SK-N-SH treated with all-trans-retinoic acid at 6 μM for 48 hours (cell line): ENCODE data around the gene STX5.

Experiments used
- ATAC-seq: fragments of 200-7000 bp; cut with Tn5 transposase; 3 replicates; pipeline ENCODE4 v1.9.1; 2020; ENCODE audit warnings: mild to moderate bottlenecking, moderate library complexity
- ARNTL ChIP-seq: fragments of 450-650 bp; formaldehyde crosslinking; IDR thresholded peaks from 2 replicates; pipeline ENCODE4 v1.5.0; 2020; ENCODE audit warnings: low read depth, mild to moderate bottlenecking, moderate library complexity, borderline replicate concordance
- BACH2 ChIP-seq: fragments of 250-450 bp; sonication (Bioruptor Pico); IDR thresholded peaks from 2 replicates; pipeline ENCODE4 v1.9.0; 2021; ENCODE audit warnings: mild to moderate bottlenecking, borderline replicate concordance
- ESRRG ChIP-seq: fragments of 250-450 bp; sonication (Bioruptor Pico); IDR thresholded peaks from 2 replicates; pipeline ENCODE4 v1.6.1; 2021; ENCODE audit warnings: mild to moderate bottlenecking
- GLIS3 ChIP-seq: fragments of 250-450 bp; sonication (Bioruptor Pico); IDR thresholded peaks from 2 replicates; pipeline ENCODE4 v1.5.0; 2020; ENCODE audit warnings: mild to moderate bottlenecking, moderate library complexity
- ISL1 ChIP-seq: fragments of 250-450 bp; sonication (Bioruptor Pico); IDR thresholded peaks from 2 replicates; pipeline ENCODE4 v2.1.2; 2022; ENCODE audit warnings: mild to moderate bottlenecking, moderate library complexity
- OSR1 ChIP-seq: fragments of 250-450 bp; sonication (Bioruptor Pico); IDR thresholded peaks from 2 replicates; pipeline ENCODE4 v1.8.0; 2022; ENCODE audit warnings: moderate library complexity, mild to moderate bottlenecking, inconsistent platforms
- PPARA ChIP-seq: fragments of 250-450 bp; sonication (Bioruptor Pico); IDR thresholded peaks from 2 replicates; pipeline ENCODE4 v1.5.0; 2020; ENCODE audit warnings: mild to moderate bottlenecking, borderline replicate concordance
- RARB ChIP-seq: fragments of 250-450 bp; sonication (Bioruptor Pico); IDR thresholded peaks from 2 replicates; pipeline ENCODE4 v1.8.0; 2021; ENCODE audit warnings: mild to moderate bottlenecking, moderate library complexity
- TOX ChIP-seq: fragments of 250-450 bp; sonication (Bioruptor Pico); IDR thresholded peaks from 2 replicates; pipeline ENCODE4 v1.8.0; 2021; ENCODE audit warnings: mild to moderate bottlenecking, moderate library complexity, borderline replicate concordance
- ZFP3 ChIP-seq: fragments of 250-450 bp; sonication (Bioruptor Pico); IDR thresholded peaks from 2 replicates; pipeline ENCODE4 v1.5.0; 2020; ENCODE audit warnings: mild to moderate bottlenecking, moderate library complexity
- ZFP30 ChIP-seq: fragments of 450-650 bp; formaldehyde crosslinking; IDR thresholded peaks from 2 replicates; pipeline ENCODE4 v1.5.0; 2022; ENCODE audit warnings: mild to moderate bottlenecking, moderate library complexity
- ZNF565 ChIP-seq: fragments of 450-650 bp; formaldehyde crosslinking; conservative IDR thresholded peaks from 2 replicates; pipeline ENCODE4 v1.5.0; 2020; ENCODE audit warnings: low read depth, mild to moderate bottlenecking, moderate library complexity
- ZNF70 ChIP-seq: fragments of 450-650 bp; formaldehyde crosslinking; IDR thresholded peaks from 2 replicates; pipeline ENCODE4 v1.5.0; 2020; ENCODE audit warnings: mild to moderate bottlenecking, moderate library complexity
- ZNF8 ChIP-seq: fragments of 450-650 bp; formaldehyde crosslinking; IDR thresholded peaks from 2 replicates; pipeline ENCODE4 v1.5.0; 2020; ENCODE audit warnings: mild to moderate bottlenecking, moderate library complexity
- TF ChIP-seq, protein P1 (sequence below): fragments of 250-450 bp; sonication (Bioruptor Pico); IDR thresholded peaks from 2 replicates; pipeline ENCODE4 v1.5.1; 2021; ENCODE audit warnings: mild to moderate bottlenecking, moderate library complexity
- TF ChIP-seq, protein P2 (sequence below): fragments of 250-450 bp; sonication (Bioruptor Pico); IDR thresholded peaks from 2 replicates; pipeline ENCODE4 v1.8.0; 2021; ENCODE audit warnings: low read depth, mild to moderate bottlenecking, moderate library complexity, borderline replicate concordance
- TF ChIP-seq, protein P3 (sequence below): fragments of 250-450 bp; sonication (Bioruptor Pico); IDR thresholded peaks from 2 replicates; pipeline ENCODE4 v1.5.0; 2020; ENCODE audit warnings: mild to moderate bottlenecking, moderate library complexity
- TF ChIP-seq, protein P4 (sequence below): fragments of 250-450 bp; sonication (Bioruptor Pico); IDR thresholded peaks from 2 replicates; pipeline ENCODE4 v1.8.0; 2020; ENCODE audit warnings: mild to moderate bottlenecking, moderate library complexity, borderline replicate concordance
- TF ChIP-seq, protein P5 (sequence below): fragments of 250-450 bp; sonication (Bioruptor Pico); IDR thresholded peaks from 2 replicates; pipeline ENCODE4 v1.5.1; 2020; ENCODE audit warnings: low read depth, mild to moderate bottlenecking, moderate library complexity

The STX5 gene

DNA sequence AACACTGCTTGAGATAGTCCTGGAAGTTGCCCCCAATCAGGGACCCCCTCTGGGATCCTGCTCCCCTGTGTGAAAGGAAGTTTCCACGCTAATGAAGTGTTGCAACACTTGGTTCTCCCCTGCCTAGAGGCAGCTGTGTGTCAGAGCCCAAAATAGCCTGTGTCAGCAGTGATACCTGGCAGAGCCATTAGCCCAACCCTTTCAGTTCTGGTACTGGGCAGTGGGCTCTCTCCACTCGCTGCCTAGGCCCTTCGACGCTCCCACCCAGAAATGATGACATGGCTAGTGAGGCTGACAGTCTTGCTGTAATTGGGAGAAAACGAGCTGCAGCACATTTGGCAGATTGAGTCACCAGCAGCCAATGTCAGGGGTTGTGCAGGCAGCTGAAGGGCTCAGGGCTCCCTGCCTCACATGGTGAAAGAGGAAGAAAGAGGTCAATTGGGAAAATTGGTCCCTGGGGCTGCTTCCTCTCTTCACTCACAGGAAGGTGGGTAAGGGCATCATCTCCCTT lies 25.2 kb downstream of the STX5 start:
- no peak for ATAC-seq
- TF ChIP-seq OSR1 (CRISPR knock-in tag) (no peak), BACH2 (no peak), ZNF70 (CRISPR knock-in tag) (no peak), ZFP30 (CRISPR knock-in tag) (no peak), ZFP3 (CRISPR knock-in tag) (no peak), ISL1 (no peak)
- TF ChIP-seq, protein P1, sequence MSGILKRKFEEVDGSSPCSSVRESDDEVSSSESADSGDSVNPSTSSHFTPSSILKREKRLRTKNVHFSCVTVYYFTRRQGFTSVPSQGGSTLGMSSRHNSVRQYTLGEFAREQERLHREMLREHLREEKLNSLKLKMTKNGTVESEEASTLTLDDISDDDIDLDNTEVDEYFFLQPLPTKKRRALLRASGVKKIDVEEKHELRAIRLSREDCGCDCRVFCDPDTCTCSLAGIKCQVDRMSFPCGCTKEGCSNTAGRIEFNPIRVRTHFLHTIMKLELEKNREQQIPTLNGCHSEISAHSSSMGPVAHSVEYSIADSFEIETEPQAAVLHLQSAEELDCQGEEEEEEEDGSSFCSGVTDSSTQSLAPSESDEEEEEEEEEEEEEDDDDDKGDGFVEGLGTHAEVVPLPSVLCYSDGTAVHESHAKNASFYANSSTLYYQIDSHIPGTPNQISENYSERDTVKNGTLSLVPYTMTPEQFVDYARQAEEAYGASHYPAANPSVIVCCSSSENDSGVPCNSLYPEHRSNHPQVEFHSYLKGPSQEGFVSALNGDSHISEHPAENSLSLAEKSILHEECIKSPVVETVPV (CRISPR knock-in tag): no peak
- TF ChIP-seq, protein P2, sequence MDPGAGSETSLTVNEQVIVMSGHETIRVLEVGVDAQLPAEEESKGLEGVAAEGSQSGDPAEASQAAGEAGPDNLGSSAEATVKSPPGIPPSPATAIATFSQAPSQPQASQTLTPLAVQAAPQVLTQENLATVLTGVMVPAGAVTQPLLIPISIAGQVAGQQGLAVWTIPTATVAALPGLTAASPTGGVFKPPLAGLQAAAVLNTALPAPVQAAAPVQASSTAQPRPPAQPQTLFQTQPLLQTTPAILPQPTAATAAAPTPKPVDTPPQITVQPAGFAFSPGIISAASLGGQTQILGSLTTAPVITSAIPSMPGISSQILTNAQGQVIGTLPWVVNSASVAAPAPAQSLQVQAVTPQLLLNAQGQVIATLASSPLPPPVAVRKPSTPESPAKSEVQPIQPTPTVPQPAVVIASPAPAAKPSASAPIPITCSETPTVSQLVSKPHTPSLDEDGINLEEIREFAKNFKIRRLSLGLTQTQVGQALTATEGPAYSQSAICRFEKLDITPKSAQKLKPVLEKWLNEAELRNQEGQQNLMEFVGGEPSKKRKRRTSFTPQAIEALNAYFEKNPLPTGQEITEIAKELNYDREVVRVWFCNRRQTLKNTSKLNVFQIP (CRISPR knock-in tag): no peak
- TF ChIP-seq, protein P3, sequence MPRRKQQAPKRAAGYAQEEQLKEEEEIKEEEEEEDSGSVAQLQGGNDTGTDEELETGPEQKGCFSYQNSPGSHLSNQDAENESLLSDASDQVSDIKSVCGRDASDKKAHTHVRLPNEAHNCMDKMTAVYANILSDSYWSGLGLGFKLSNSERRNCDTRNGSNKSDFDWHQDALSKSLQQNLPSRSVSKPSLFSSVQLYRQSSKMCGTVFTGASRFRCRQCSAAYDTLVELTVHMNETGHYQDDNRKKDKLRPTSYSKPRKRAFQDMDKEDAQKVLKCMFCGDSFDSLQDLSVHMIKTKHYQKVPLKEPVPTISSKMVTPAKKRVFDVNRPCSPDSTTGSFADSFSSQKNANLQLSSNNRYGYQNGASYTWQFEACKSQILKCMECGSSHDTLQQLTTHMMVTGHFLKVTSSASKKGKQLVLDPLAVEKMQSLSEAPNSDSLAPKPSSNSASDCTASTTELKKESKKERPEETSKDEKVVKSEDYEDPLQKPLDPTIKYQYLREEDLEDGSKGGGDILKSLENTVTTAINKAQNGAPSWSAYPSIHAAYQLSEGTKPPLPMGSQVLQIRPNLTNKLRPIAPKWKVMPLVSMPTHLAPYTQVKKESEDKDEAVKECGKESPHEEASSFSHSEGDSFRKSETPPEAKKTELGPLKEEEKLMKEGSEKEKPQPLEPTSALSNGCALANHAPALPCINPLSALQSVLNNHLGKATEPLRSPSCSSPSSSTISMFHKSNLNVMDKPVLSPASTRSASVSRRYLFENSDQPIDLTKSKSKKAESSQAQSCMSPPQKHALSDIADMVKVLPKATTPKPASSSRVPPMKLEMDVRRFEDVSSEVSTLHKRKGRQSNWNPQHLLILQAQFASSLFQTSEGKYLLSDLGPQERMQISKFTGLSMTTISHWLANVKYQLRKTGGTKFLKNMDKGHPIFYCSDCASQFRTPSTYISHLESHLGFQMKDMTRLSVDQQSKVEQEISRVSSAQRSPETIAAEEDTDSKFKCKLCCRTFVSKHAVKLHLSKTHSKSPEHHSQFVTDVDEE: no peak
- TF ChIP-seq, all 23 proteins: peak for 0

DNA sequence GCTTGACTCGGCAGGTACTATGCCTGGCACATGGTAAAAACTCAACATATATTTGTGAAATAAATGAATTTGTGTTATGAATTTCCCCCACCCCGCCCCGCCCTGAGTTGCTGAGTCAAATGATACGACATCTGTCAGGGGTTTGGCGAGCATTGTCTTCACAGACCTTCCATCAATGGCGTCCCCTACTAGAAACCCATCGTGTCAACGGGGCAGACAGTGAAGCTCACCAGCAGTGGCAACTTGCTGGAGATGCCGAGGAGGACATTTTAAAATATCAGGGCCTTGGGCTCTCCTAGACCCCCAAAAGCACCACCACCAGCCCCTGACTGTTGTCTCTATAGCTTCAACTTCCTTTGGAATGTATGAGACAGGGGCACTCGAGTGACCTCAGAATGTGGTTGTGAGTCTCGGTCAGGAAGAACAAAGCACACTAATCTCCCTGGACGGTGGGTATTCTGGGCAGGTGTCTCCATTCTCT lies 25.9 kb downstream of the STX5 start:
- peak; percentile 2; the same call in 2 of the 3 replicates for ATAC-seq
- TF ChIP-seq ZNF565 (CRISPR knock-in tag): no peak
- TF ChIP-seq, protein P4, sequence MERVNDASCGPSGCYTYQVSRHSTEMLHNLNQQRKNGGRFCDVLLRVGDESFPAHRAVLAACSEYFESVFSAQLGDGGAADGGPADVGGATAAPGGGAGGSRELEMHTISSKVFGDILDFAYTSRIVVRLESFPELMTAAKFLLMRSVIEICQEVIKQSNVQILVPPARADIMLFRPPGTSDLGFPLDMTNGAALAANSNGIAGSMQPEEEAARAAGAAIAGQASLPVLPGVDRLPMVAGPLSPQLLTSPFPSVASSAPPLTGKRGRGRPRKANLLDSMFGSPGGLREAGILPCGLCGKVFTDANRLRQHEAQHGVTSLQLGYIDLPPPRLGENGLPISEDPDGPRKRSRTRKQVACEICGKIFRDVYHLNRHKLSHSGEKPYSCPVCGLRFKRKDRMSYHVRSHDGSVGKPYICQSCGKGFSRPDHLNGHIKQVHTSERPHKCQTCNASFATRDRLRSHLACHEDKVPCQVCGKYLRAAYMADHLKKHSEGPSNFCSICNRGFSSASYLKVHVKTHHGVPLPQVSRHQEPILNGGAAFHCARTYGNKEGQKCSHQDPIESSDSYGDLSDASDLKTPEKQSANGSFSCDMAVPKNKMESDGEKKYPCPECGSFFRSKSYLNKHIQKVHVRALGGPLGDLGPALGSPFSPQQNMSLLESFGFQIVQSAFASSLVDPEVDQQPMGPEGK (CRISPR knock-in tag): no peak
- TF ChIP-seq ZFP30 (CRISPR knock-in tag): no peak
- TF ChIP-seq, protein P5, sequence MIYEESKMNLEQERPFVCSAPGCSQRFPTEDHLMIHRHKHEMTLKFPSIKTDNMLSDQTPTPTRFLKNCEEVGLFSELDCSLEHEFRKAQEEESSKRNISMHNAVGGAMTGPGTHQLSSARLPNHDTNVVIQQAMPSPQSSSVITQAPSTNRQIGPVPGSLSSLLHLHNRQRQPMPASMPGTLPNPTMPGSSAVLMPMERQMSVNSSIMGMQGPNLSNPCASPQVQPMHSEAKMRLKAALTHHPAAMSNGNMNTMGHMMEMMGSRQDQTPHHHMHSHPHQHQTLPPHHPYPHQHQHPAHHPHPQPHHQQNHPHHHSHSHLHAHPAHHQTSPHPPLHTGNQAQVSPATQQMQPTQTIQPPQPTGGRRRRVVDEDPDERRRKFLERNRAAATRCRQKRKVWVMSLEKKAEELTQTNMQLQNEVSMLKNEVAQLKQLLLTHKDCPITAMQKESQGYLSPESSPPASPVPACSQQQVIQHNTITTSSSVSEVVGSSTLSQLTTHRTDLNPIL: no peak
- no peak for TF ChIP-seq TOX (CRISPR knock-in tag)
- TF ChIP-seq ISL1: no peak
- no peak for TF ChIP-seq GLIS3 (CRISPR knock-in tag)
- TF ChIP-seq PPARA (CRISPR knock-in tag): no peak
- no peak for TF ChIP-seq ESRRG

DNA sequence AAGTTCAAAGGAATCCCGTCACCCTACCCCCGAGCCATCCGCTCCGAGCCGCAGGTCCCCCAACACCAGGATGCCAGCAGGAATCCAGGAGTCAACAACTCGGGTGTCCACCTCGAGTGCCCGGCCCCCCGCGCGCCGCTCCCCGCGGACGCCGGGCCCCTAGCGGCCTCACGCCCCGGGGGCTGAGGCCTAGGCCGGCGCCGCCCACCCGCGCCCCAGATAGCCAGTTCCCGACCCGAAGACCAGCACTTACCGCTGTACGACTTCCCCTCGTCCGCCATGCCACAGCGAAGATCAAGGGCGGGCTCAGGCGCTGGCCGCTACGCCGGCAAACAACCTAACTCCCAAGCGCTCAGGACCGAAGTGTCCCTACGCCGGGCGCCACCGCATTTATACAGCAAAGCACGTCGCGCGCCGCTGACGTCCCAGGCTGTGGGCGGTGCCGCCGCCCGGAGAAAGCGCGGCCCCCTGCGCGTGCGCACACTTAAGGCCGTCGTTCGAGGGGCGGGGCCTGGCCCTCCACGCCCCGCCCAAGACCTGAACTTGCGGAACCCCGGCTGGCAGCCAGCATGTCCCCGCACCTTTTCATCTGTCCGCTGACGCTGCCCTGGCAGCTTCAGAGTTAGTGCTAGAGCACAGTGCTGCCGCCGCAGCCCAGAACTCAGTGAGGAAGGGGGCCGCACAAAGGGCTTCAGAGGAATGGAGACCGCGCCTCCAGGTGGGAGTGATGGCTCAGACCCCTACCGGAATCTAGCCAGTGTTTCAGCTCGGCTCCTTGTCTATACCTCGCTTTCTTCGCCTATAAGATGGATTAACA lies 26.6 kb downstream of the STX5 start, which contains the start of gene NXF1:
Gene NXF1, minus strand, starts transcription at position 365 of the 817 bp plus-strand sequence. Its CDS starts 84 bp downstream, at position 281.
- ATAC-seq: peak; percentile 88
- TF ChIP-seq ZNF8 (CRISPR knock-in tag) (no peak), ARNTL (CRISPR knock-in tag) (no peak), TOX (CRISPR knock-in tag) (peak; percentile 49; the same call in 1 of the 2 replicates), RARB (peak; percentile 66; the same call in 1 of the 2 replicates), ZNF70 (CRISPR knock-in tag) (peak; percentile 14; the same call in 1 of the 2 replicates), GLIS3 (CRISPR knock-in tag) (peak; percentile 75)
- TF ChIP-seq, protein P4 (CRISPR knock-in tag): 0 out of 2 replicates have a peak, but pooled peaks have one; percentile 45
